HEK293 (cell line): ENCODE results near the gene SNAP47.

ENCODE experiments used
- CTCF ChIA-PET: fragments of 350-600 bp; formaldehyde crosslinking; extraction: SDS; loops from one replicate; lab custom pipeline; 2021; ENCODE audit warnings: antibody characterized with exemption; lab: Yijun Ruan, JAX
- POLR2A ChIA-PET: fragments of 300-600 bp; formaldehyde crosslinking; extraction: SDS; loops from one replicate; lab custom pipeline; 2020; ENCODE audit warnings: antibody characterized with exemption, inconsistent platforms; lab: Yijun Ruan, JAX
- H3K27ac ChIP-seq: fragments of 200-500 bp; sonication (Bioruptor generic); 2 replicates; pipeline ENCODE4 v1.5.1; 2014; ENCODE audit warnings: low read depth, low read length, control low read depth, inconsistent platforms; ENCODE audit errors: extremely low read depth
- H3K36me3 ChIP-seq, 2 experiments: fragments of 200-500 bp in 1 of 2; sonication (Bioruptor generic) in 1 of 2; 1 replicate in 1 of 2; 2 replicates in 1 of 2; pipeline ENCODE4 v1.5.1; 2014 to 2017; ENCODE audit warnings: inconsistent platforms in 2 of 2, low read length in 2 of 2; ENCODE audit not compliant: control insufficient read depth in 2 of 2, insufficient read depth in 1 of 2
- H3K4me1 ChIP-seq: fragments of 200-500 bp; sonication (Bioruptor generic); 2 replicates; pipeline ENCODE4 v1.5.1; 2014; ENCODE audit warnings: mild to moderate bottlenecking, low read length, inconsistent platforms; ENCODE audit not compliant: control insufficient read depth, insufficient read depth
- H3K4me3 ChIP-seq: 2 replicates; pipeline ENCODE4 v1.5.1; 2011; ENCODE audit warnings: low read depth, mild to moderate bottlenecking, control low read depth, low read length, moderate library complexity
- H3K9me3 ChIP-seq: fragments of 200-500 bp; sonication (Bioruptor generic); 2 replicates; pipeline ENCODE4 v1.5.1; 2014; ENCODE audit warnings: low read depth, low read length, inconsistent platforms; ENCODE audit not compliant: control insufficient read depth, insufficient read depth
- BCL6B ChIP-seq: fragments of 450-650 bp; formaldehyde crosslinking; IDR thresholded peaks from 2 replicates; pipeline ENCODE4 v1.5.1; 2017; ENCODE audit warnings: missing biosample characterization, missing genetic modification characterization
- GLIS2 ChIP-seq: fragments of 450-650 bp; formaldehyde crosslinking; IDR thresholded peaks from 2 replicates; pipeline ENCODE4 v1.5.1; 2016; ENCODE audit warnings: missing biosample characterization, missing genetic modification characterization
- PATZ1 ChIP-seq: fragments of 450-650 bp; formaldehyde crosslinking; IDR thresholded peaks from 2 replicates; pipeline ENCODE4 v1.5.1; 2016; ENCODE audit warnings: missing biosample characterization, missing genetic modification characterization
- ZNF155 ChIP-seq: fragments of 450-650 bp; formaldehyde crosslinking; IDR thresholded peaks from 2 replicates; pipeline ENCODE4 v1.5.1; 2016; ENCODE audit warnings: missing biosample characterization, missing genetic modification characterization
- ZNF169 ChIP-seq: fragments of 450-650 bp; formaldehyde crosslinking; IDR thresholded peaks from 2 replicates; pipeline ENCODE4 v1.5.1; 2016; ENCODE audit warnings: missing biosample characterization, missing genetic modification characterization
- ZNF223 ChIP-seq: fragments of 450-650 bp; formaldehyde crosslinking; IDR thresholded peaks from 2 replicates; pipeline ENCODE4 v1.5.1; 2016; ENCODE audit warnings: missing biosample characterization, missing genetic modification characterization
- ZNF341 ChIP-seq: fragments of 450-650 bp; formaldehyde crosslinking; IDR thresholded peaks from 2 replicates; pipeline ENCODE4; 2016; ENCODE audit warnings: low read depth, missing biosample characterization, missing genetic modification characterization
- ZNF510 ChIP-seq: fragments of 450-650 bp; formaldehyde crosslinking; IDR thresholded peaks from 2 replicates; pipeline ENCODE4 v1.5.1; 2018; ENCODE audit warnings: mild to moderate bottlenecking, missing genetic modification characterization, missing biosample characterization; ENCODE audit not compliant: insufficient replicate concordance
- ZNF518A ChIP-seq: fragments of 450-650 bp; formaldehyde crosslinking; conservative IDR thresholded peaks from 2 replicates; pipeline ENCODE4 v1.5.1; 2016; ENCODE audit warnings: low read depth, missing biosample characterization, missing genetic modification characterization
- ZNF530 ChIP-seq: fragments of 450-650 bp; formaldehyde crosslinking; IDR thresholded peaks from 2 replicates; pipeline ENCODE4 v1.5.1; 2016; ENCODE audit warnings: low read depth, missing biosample characterization, missing genetic modification characterization
- ZNF692 ChIP-seq: fragments of 450-650 bp; formaldehyde crosslinking; IDR thresholded peaks from 2 replicates; pipeline ENCODE4 v1.5.1; 2016; ENCODE audit warnings: missing biosample characterization, missing genetic modification characterization

The SNAP47 gene

GRCh38 chr1:227748496-227749182 is 13.4 kb downstream of the SNAP47 start:
- ChIA-PET POLR2A (no interaction called here), CTCF (interaction anchor here (0.6 kb wide), 1 partner anchor 251 kb away, joined by 3 read pairs; no protein-coding TSS in a partner anchor)
- Histone ChIP-seq H3K27ac (no peak overlapping the region), H3K4me1 (no peaks in the 10 kb centered on the region), H3K9me3 (no peaks in the 10 kb centered on the region), H3K36me3 (peaks cover 5 to 76% of the 10 kb centered on the region in 2 experiments; a peak in 2 of 3 replicates), H3K4me3 (no peak overlapping the region)
- TF ChIP-seq BCL6B (tag by site-specific recombination) (0 out of 2 replicates have a peak, but pooled peaks have one; percentile 21), ZNF341 (tag by site-specific recombination) (no peak)

- no peaks in the 10 kb centered on the region for H3K4me1 ChIP-seq
- TF ChIP-seq ZNF692 (tag by site-specific recombination) (no peak), ZNF510 (no peak), ZNF518A (tag by site-specific recombination) (no peak), ZNF223 (tag by site-specific recombination) (no peak), ZNF530 (tag by site-specific recombination) (no peak), ZNF169 (tag by site-specific recombination) (no peak), GLIS2 (tag by site-specific recombination) (no peak), ZNF155 (tag by site-specific recombination) (no peak), PATZ1 (tag by site-specific recombination) (no peak)
- no peak overlapping the region for H3K27ac ChIP-seq
- H3K36me3 ChIP-seq: peaks cover 5 to 77% of the 10 kb centered on the region in 2 experiments; a peak in 2 of 3 replicates
- ChIA-PET POLR2A (interaction anchor here (1.1 kb wide), 1 partner anchor 9 kb away, joined by 4 read pairs; no protein-coding TSS in a partner anchor), CTCF (interaction anchor here (1.0 kb wide), 1 partner anchor 9 kb away, joined by 3 read pairs; no protein-coding TSS in a partner anchor)
- no peak overlapping the region for H3K4me3 ChIP-seq
- no peaks in the 10 kb centered on the region for H3K9me3 ChIP-seq
These were observed 14.0 kb downstream of the SNAP47 start for GRCh38 chr1:227749225-227749624.
